ENCODE results near the gene PXDN.
A peak's percentile ranks its signal among the peaks of the same experiment; 100 is the strongest.
"Not testable (repeated sequence)": the region's sequence is repeated elsewhere in the genome, so short reads cannot be mapped to it uniquely, and the experiment has no call there.

Gene PXDN

GRCh38 chr2:1775511-1776035 is 31.3 kb upstream of the PXDN start:
- no peak for DNase-seq

GRCh38 chr2:1774929-1775328 is 30.6 kb upstream of the PXDN start:
- no peak for DNase-seq

DNA sequence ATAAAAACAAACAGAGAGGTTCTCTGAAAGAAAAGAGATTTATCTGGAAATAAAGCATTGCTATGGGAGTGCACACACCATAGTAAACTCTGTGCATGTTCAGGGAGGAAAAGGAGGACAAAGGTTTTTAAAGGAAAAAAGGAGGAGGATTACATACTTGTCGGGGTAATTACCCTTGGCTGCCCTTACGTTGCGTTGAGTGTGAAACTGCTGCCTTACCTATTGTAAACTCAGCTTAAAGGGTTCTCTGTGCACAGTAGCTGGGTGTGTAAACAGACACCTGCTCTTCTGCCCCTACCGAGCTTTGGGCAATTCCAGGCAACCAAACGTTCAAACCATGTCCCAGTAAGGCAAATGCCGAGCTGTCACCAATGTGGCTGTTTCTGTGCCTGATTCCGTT is 29.6 kb upstream of the PXDN start:
- no peak for DNase-seq

DNA sequence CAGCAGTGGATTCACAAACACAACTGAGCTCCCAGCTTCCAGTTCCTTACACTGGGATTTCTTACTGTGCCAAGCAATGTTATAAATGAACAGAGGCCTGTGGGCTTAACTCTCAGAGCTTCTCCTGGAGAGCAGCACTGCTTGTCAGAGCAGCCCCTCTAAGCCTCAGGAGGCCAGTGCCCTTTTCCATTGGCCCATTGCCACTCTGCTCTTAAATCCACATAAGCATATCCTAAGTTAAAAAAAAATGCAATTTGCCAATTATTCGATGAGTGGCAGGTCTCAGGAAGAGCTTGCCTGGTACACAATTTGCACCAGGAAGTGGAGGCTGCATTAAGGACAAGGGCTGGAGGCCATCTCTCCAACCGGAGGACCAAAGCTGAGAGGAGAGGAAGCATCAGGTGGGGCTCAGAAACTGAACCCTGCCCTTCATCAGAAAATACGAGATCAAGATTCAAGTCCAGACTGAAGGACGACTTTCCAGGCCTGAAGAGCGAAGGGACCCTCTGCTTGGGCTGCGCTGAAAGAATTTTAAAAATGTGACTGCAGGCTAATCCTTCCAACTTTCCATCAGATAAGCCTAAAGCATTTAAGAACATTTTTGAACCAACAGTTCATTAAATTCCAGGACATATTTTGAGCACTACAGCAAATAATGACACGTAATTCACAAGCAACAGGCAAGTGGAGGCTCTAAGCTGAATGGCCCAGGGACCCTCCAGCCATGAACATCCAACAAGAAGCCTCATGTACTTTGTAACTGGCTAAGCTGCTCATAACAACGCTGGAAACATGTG is 28.4 kb upstream of the PXDN start:
- no peak for DNase-seq

DNA sequence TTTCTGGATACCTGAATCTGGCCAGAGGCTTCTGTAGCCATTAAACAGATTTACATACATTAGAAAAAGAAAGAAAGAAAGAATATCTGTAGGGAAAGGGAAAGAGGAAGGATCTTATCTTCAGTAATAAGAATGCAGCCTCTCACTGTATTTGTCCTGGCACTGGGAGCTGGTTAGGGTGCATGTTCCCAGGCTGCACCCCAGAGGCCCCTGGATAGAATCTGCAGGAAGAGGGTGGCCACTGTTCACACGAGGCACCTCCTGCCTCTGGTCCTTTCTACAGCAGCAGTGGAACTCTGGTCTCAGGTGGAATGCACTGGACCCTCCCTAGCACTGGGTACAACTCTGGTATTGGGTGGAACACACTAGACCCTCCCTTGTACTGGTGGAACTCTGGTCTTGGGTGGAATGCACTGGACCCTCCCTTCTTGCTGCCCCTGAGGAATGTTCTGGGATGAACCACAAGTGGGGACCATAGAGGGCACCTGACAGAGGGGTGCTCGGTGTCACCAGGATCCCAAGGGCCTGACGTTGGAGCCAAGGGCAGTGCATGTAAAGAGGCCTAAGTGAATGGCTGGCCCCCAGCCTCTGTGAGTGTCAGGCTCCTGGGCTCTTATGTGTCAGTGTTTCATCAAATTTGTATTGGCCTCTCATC is 27.4 kb upstream of the PXDN start:
- DNase-seq, result no peak

- no peak for DNase-seq
Observed at GRCh38 chr2:1770566-1771380, 26.5 kb upstream of the PXDN start.

- peak; percentile 66 for DNase-seq
Observed at GRCh38 chr2:1769703-1770422, 25.5 kb upstream of the PXDN start.

DNA sequence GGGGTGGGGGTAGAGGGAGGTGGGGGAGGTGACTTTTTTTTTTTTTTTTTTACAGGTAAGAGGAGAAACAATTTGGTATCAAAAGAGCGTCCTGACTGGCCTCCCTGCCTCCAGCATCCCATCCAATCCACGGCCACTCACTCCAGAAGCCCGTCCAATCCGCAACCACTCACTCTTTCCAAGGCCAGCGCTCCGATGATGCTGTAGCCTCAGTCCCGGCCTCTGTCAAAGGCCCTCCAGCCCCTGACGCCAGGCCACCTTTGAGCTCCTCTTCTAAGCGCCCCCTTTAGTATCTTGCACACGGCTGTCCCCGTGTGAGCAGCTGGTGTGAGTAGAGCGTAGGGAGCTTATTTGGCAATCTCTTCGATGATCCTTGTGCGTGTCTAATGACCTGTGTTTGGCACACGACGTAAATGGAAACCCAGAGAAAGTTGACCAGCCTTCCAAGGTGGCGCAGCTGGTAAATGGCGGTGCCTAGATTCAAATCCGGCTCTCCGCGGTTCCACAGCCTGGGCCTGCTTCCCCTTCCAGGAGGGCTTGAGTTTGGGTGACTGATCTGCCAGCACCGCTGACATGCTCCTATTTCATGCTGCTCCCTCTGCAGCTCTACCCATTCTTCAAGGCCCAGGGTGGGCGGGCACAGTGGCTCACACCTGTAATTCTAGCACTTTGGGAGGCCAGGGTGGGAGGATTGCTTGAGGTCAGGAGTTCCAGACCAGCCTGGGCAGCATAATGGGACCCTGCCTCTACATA is 23.8 kb upstream of the PXDN start:
- DNase-seq, result no peak

DNA sequence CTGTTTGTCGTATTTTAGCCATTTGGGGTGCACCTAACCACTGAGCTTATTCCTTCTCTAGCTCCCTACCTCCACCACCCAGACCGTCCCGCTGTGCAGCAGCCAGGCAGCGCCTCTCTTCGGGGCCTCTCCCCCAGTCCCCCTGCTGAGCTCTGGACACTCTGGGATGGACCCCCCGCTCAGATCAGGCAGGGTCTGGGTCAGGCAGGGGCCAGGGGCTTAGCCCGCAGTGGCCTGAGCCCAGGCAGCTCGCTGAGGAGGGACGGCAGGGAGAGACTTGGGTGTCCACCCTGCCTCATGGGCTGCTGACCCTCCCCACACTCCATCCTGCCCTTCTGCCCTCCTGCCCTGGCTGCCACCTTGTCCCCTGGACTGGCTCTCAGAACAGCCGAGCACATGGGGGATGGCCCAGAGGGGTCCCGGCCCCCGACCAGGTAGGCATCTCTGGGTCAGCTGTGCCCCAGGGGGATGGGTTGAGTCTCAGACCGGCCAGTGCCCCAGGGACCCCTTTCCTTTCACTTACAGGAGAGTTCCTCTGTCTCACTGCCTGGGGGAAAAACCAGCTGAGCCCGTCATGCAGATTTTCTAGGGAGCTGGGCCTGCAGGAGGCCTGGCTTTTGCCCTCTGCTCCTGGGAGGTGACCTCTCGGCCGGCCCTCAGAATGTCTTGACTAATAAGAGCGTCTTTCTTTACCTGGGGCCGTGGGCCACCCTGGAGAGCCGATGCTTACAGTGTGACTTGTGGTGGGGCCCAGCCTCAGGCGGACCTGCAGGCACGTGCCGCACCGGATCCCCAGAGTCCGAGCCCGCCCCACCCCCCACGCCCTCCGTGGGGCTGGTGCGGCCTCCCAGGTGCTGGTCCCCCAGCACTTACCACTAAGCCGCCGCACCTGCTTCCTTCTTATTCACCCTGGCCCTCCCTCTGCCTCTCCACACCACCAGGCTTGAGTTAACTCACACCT is 22.8 kb upstream of the PXDN start:
- no peak for DNase-seq

- DNase-seq, result no peak
Observed at GRCh38 chr2:1766425-1766824, 22.1 kb upstream of the PXDN start.

GRCh38 chr2:1765201-1765600 is 20.9 kb upstream of the PXDN start:
- DNase-seq, result not testable (repeated sequence)

- DNase-seq, result no peak
Observed at GRCh38 chr2:1759611-1759930, 15.3 kb upstream of the PXDN start.

DNA sequence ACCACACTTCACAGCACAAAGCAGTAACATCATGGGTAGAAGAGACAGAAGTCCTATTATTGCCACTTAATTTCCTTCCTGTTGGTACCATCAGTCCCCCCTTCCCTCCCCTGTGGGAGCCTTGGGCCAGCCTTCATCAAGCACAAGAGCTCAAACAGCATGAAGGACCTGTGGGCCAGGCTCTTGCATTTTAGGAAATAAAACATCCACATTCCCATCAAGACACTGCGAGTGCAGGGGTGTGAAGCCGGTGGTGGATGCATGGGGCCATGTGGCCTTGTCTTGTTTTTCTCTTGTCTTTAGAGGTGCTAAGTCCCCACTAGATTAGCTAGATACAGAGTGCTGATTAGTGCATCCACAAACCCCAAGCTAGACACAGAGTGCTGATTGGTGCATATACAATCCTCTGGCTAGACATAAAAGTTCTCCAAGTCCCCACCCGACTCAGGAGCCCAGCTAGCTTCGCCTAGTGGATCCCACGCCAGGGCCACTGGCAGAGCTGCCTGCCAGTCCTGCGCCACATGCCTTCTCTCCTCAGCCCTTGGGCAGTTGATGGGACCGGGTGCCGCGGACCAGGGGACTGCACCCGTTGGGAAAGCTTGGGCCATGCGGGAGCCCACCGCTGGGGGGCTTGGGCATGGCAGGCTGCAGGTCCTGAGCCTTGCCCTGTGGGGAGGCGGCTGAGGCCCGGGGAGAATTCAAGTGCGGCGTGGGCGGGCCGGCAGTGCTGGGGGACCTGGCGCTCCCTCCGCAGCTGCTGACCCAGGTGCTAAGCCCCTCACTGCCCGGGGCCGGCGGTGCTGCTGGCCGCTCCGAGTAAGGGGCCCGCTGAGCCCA is 14.7 kb upstream of the PXDN start:
- no peak for DNase-seq

DNA sequence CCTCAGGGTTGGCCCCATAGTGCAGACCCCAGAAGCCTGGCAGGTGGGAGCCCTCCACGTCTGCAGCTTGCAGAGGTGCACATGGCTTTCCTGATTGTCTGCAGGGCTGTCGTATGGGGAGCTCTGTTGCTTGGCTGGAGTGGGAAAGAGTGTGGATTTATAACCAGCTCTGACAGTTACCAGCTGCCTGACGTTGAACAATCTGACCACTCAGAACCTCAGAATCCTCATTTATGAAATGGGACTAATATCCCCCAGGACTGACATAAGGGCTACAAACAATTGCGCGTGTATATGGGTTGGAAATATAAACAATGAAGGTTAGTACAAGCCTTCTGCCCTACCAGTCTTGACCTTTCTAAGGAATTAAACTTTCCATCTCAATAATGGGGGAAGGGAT is 13.9 kb upstream of the PXDN start:
- DNase-seq, result no peak

GRCh38 chr2:1757567-1757966 is 13.3 kb upstream of the PXDN start:
- DNase-seq, result no peak

GRCh38 chr2:1757146-1757545 is 12.8 kb upstream of the PXDN start:
- DNase-seq, result not testable (repeated sequence)

GRCh38 chr2:1756456-1756855 is 12.1 kb upstream of the PXDN start:
- no peak for DNase-seq

DNA sequence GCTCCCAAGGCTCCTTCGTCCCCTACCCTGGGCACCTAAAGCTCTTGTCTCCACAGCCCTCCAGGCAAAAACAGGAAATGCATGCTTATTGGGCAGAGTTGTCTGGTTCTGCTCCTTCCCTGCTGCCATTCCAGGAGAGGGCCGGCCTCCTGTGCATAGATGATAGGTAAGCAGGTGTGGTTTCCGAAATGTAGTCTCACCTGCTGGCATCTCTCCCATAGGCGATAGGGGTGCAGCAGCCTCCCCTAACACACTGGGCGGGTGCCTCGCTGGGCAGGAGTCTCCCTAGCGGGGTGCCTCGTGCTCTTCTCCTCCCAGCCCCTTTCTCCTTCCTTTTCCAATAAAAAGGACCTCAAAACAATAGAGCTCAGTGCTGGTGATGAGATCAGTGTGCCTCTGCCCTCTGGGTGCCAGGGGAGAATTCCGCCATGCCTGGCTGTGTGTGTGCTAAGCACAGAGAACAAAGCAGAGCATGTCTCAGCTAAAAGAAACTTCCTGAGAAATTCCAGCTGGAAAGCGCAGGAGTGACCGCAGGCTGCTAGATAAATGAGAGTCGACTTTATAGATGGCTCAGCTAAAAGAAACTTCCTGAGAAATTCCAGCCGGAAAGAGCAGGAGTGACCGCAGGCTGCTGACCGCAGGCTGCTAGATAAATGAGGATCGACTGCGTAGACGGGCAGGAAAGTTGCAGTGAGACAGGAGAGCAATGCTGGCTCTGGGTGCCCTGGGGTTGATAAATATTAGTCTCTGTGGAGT is 11.3 kb upstream of the PXDN start:
- DNase-seq, result peak; percentile 14

- DNase-seq, result no peak
Observed at GRCh38 chr2:1754461-1755170, 10.3 kb upstream of the PXDN start.

Data from kidney glomerular epithelial cell (primary cell).